Middle frontal gyrus (tissue), 1 donor: ENCODE data around the gene PNPLA8.
A peak's percentile ranks its signal among the peaks of the same experiment; 100 is the strongest.
"Not testable (repeated sequence)": the region's sequence is repeated elsewhere in the genome, so short reads cannot be mapped to it uniquely, and the experiment has no call there.

Source experiments
- DNase-seq: peaks from one replicate; pipeline ENCODE4 v3.0.0-alpha.2; 2015; ENCODE audit warnings: low spot score; ENCODE audit errors: extremely low spot score

PNPLA8 gene

GRCh38 chr7:108533712-108534111, 7.8 kb upstream of the PNPLA8 start:
- no peak for DNase-seq

DNA sequence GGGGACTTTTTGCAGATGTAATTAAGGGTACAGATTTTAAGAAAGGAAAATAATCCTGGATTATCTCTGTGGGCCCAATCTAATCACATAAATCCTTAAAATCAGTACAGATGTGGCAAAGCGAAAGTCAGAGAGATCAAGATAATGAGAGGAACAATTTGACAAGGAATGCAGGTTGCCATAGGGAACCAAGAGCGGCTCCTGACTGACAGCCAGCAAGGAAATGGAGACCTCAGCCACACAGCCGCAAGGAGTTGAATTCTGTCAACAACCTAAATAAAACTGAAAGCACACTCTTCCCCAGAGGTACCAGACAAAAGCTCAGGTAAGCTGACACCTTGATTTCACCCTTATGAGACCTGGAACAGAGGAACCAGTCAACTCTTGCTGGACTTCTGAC, 3.4 kb upstream of the PNPLA8 start:
- DNase-seq: no peak

DNA sequence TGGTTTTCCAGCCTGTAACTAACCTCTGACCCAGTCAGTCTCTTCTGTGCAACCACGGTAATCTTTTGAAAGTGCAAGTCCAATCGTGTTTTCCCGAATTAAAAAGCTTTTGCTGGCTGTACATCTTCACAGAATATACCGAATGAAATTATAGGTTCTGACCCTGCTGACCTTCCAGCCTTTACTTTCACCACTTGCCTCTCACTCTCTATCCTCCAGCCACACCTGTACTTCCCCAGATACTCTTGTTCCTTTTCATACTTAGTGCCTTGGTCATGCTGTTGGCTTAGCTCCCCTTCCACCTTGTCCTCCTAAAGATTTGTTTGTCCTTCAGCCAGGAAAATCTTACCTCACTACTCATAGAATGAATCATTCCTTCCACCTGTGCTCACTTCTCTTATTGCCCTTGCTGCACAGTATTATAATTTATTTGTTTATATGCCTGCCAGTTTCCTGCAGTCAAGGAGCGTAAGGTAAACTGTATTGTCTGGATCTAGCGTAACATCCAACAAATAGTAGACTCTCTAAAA, 2.3 kb upstream of the PNPLA8 start:
- DNase-seq: no peak

DNA sequence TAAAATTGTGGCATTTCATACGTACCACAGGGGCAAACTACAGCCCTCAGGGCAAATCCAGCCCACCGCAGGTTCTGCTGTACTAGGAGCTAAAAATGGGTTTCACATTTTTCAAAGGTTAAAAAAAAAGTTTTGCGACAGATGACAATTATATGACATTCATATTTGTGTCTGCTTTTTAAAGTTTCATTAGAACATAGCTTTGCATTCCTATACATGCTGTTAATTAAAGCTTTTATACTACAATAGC, 758 bp upstream of the PNPLA8 start:
- DNase-seq: no peak

DNA sequence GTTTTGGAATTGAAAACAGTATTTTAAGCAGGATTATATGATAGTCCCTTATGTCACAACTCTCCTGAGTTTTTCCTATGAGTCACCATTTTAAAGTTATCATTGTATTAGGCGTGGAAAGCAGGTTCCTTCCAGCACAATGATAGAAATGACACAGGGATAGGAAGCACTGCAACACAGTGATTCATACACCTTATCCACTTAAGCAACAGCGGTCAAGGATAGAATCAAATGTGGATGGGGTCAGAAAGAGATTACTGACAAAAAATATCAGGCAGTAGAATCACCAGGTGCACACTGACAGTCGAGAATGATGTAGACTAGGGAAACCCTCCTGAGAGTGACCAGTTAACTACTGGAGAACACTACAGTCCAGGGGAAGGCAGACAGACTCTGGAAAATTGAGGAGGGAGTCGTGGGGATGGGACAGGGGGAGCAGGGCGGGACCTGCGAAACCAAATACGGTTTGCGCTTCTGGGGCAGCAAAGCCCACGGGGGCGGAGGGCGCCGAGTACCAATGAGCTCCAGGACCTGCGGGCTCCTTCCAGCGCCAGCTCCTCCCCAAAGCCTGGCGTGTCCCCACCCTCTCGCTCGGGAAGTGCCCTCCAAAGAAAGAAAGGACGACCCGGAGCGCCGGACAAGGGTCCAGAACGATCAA, 479 bp downstream of the PNPLA8 start:
- DNase-seq: peak; percentile 12

GRCh38 chr7:108522780-108523179, 3.2 kb downstream of the PNPLA8 start:
- no peak for DNase-seq

GRCh38 chr7:108517951-108518350, 8.0 kb downstream of the PNPLA8 start:
- no peak for DNase-seq

GRCh38 chr7:108515630-108516029, 10.3 kb downstream of the PNPLA8 start:
- DNase-seq: no peak

DNA sequence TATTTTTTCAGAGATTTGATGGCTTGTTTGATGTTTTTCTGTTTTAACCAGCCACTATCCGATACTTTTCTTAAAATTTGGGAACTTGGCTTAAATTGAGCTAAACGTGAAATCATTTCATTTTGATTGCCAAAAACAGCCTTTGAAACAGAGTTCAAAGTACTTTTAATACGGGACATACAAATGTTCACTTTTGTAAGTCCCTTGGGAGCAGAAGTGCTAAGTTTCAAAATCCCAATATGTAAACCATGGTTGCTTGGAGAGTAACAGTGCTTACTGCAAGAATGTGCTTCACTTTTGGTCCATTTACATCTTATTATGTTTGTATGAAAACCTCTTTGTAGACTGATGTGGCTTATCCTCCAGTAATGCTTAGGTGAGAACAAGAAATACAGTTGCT, 10.9 kb downstream of the PNPLA8 start:
- DNase-seq: no peak

GRCh38 chr7:108511939-108512338, 14.0 kb downstream of the PNPLA8 start:
- DNase-seq: no peak

DNA sequence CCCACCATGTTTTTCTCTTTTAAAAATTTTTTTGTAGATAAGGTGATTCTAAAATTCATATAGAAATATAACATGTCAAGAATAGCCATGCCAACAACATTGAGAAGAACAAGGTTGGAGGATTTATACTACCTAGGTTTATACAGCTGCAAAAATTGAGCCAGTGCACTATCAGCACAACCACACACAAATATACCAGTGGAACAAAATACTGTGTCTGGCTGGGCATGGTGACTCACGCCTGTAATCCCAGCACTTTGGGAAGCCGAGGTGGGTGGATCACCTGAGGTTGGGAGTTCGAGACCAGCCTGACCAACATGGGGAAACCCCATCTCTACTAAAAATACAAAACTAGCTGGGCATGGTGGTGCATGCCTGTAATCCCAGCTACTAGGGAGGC, 21.4 kb downstream of the PNPLA8 start:
- DNase-seq: not testable (repeated sequence)

- no peak for DNase-seq
Measured at GRCh38 chr7:108503112-108504026, 22.6 kb downstream of the PNPLA8 start.

DNA sequence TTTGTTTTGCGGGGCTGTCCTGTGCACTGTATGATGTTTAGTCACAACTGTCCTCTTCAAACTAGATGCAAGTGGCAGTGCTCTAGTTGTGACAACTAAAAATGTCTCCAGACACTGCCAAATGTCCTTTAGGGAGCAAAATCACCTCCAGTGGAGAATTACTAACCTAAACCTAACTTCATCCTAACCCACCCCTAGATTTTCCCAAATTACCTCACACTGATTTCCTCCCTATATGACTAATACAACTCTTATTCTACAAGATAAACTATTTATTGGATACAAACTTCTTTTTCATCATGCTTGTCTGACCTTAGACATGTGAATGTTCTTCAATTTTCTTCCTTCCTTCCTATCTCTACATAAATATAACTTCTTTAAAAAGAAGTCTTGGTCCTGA, 26.4 kb downstream of the PNPLA8 start:
- DNase-seq: no peak

DNA sequence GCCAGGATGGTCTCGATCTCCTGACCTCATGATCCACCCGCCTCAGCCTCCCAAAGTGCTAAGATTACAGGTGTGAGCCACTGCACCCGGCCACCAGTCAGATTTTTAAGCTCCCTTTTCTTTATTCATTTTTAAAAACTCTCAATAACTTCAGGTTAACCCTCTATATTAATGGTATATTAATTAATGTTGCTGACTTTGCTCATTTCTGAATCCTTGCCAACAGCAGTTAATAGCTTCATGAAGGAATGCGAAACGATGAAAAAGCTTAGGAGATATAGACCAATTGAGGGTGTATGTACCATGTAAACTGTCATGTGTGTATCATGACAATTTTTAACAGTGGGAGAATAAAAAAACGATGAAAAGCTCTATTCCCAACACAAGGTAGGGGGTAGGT, 27.5 kb downstream of the PNPLA8 start:
- no peak for DNase-seq

GRCh38 chr7:108497082-108497725, 28.7 kb downstream of the PNPLA8 start:
- DNase-seq: peak; percentile 34

DNA sequence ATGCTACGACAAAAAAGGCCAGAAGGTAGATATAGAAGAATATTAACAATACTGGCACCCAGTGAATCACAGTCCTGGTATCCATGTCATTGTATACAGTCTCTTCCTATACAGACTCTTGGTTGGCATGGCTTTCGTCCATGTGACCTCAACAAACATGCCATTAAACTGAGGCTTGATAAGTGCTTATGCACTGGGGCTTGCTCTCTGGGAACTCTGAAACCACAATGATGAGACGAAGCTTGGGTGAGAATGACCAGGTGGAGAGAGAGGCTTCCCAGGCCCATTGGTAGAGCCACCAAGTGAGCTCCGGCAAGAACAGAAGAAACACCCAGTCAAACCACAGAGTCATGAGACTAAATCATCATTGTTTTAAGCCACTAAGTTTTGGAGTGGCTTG, 33.2 kb downstream of the PNPLA8 start:
- DNase-seq: no peak

DNA sequence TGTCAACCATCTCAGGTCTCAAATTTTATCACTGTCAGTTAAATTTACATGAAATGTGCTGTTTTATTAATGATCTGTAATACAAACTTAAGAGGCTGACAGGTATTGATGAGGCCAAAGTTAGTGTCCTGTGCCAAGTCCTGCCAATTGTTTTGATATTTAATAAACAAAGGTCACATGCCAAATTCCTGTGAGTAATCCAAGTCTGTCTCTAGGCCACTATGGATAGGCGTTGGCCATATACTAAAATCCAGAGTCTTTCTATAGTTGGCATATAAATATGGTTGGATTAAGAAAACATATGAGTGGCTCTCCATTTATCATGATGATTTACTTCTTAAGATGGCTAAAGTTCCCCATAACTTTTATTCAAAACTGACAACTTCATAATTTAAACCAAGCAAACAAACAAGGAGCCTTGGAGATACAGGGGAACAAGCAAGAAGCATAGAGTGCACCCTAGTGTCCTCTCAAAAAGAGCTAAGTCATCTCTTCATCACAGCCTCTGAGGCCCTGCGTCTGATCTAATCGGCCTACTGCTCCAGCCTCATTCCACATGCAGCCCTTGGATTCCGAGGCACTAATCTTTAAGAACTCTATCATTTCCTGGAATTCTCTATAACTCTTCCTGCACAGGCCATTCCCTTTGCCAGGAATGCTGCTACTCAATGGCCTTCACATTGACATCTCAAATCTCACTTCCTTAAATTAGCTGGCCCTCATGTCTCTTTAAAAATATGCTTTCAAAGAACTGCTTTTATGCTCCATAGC, 37.0 kb downstream of the PNPLA8 start:
- DNase-seq: no peak

GRCh38 chr7:108487646-108488045, 38.3 kb downstream of the PNPLA8 start:
- DNase-seq: no peak

GRCh38 chr7:108486291-108486966, 39.5 kb downstream of the PNPLA8 start:
- no peak for DNase-seq

DNA sequence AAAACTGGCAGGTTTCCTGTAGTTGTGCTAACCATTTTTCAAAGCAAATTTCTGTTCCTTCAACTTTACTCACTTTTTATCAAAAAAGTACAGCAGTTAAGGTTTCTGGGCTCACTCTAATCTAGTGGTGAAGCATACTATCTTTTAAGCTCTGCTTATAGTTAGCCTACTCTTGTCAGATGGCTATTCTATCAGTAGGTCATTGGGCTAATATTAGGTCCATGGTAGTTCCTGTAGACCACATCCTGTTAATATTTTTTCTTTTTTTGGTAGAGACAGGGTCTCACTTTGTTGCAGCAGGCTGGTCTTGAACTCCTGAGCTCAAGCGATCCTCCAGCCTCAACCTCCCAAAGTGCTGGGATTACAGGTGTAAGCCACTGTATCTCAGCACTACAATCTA, 41.8 kb downstream of the PNPLA8 start:
- DNase-seq: no peak

GRCh38 chr7:108480311-108480710, 45.6 kb downstream of the PNPLA8 start:
- no peak for DNase-seq
